Measurements from ENCODE around the gene GLRA3. TPM values are rescaled to one million over a fixed set of nuclear protein-coding genes. Genes with fewer than 3 reads are reported as not detected.
A peak's percentile ranks its signal among the peaks of the same experiment; 100 is the strongest.

Gene GLRA3
- total and polyA plus RNA-seq, 2 experiments from 2014 or later: 0.03 to 0.19 TPM

DNA sequence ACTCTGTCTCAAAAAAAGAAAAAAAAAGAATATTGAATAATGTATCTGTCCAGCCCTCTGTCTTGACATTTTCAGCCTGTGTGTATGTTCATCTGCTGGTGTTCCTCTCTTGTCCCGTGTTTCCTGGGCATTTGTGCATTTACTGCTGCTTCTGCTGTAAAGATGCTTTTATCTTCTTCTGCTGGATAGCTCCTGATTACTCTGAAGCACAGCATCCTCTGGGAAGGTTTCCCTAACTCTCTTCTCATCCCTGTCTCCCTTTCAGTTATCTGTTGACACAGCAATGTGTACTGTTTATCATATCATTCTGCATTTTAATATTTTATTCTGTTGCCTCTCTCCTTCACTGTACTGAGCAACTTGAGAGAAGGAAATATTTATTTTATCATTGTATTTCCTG lies 232.5 kb downstream of the GLRA3 start:
- no peak overlapping the region; the same call in 1 of the 2 replicates for H2AFZ ChIP-seq
- H3K4me1 Mint-ChIP-seq: no peaks in the 10 kb centered on the region; the same call in 2 of the 3 replicates
- H3K36me3 ChIP-seq (ENCODE audit: insufficient read depth): no peaks in the 10 kb centered on the region
- H3K27ac Mint-ChIP-seq: no peak overlapping the region
- no peaks in the 10 kb centered on the region for H3K27me3 ChIP-seq (ENCODE audit: insufficient read depth)
- DNase-seq (ENCODE audit: low spot score): no peak
- no peaks in the 10 kb centered on the region for H3F3A ChIP-seq (replicated peaks; ENCODE audit: low read depth)
- H3K36me3 Mint-ChIP-seq (ENCODE audit: low read depth): no peaks in the 10 kb centered on the region
- H3K27me3 Mint-ChIP-seq (ENCODE audit: insufficient read depth, low read depth, poor library complexity): no peaks in the 10 kb centered on the region
- H3K79me2 ChIP-seq (replicated peaks; ENCODE audit: insufficient read depth): no peaks in the 10 kb centered on the region
- H3K27ac ChIP-seq (ENCODE audit: low read depth): no peak overlapping the region
- no peak overlapping the region for H3K4me3 ChIP-seq
- H3K9me2 ChIP-seq (ENCODE audit: insufficient read depth): 0 out of 2 replicates have a peak, but pooled peaks cover 4% of the 10 kb centered on the region
- no peak overlapping the region for H3K4me2 ChIP-seq
- no peak for ATAC-seq
- no peaks in the 10 kb centered on the region for H4K20me1 ChIP-seq (replicated peaks; ENCODE audit: insufficient read depth)
- H3K4me1 ChIP-seq (ENCODE audit: insufficient read depth): peaks cover 3% of the 10 kb centered on the region; the same call in 1 of the 2 replicates
- no peaks in the 10 kb centered on the region; the same call in 1 of the 3 replicates for H3K9me3 Mint-ChIP-seq
- TF ChIP-seq, protein P1, sequence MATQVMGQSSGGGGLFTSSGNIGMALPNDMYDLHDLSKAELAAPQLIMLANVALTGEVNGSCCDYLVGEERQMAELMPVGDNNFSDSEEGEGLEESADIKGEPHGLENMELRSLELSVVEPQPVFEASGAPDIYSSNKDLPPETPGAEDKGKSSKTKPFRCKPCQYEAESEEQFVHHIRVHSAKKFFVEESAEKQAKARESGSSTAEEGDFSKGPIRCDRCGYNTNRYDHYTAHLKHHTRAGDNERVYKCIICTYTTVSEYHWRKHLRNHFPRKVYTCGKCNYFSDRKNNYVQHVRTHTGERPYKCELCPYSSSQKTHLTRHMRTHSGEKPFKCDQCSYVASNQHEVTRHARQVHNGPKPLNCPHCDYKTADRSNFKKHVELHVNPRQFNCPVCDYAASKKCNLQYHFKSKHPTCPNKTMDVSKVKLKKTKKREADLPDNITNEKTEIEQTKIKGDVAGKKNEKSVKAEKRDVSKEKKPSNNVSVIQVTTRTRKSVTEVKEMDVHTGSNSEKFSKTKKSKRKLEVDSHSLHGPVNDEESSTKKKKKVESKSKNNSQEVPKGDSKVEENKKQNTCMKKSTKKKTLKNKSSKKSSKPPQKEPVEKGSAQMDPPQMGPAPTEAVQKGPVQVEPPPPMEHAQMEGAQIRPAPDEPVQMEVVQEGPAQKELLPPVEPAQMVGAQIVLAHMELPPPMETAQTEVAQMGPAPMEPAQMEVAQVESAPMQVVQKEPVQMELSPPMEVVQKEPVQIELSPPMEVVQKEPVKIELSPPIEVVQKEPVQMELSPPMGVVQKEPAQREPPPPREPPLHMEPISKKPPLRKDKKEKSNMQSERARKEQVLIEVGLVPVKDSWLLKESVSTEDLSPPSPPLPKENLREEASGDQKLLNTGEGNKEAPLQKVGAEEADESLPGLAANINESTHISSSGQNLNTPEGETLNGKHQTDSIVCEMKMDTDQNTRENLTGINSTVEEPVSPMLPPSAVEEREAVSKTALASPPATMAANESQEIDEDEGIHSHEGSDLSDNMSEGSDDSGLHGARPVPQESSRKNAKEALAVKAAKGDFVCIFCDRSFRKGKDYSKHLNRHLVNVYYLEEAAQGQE (IDR thresholded peaks at IDR 0.05; ENCODE audit: unreplicated experiment): peak; percentile 22
- no peak for TF ChIP-seq NANOG (IDR thresholded peaks at IDR 0.05; ENCODE audit: borderline replicate concordance)
- no peak overlapping the region for H3K4me3 Mint-ChIP-seq

DNA sequence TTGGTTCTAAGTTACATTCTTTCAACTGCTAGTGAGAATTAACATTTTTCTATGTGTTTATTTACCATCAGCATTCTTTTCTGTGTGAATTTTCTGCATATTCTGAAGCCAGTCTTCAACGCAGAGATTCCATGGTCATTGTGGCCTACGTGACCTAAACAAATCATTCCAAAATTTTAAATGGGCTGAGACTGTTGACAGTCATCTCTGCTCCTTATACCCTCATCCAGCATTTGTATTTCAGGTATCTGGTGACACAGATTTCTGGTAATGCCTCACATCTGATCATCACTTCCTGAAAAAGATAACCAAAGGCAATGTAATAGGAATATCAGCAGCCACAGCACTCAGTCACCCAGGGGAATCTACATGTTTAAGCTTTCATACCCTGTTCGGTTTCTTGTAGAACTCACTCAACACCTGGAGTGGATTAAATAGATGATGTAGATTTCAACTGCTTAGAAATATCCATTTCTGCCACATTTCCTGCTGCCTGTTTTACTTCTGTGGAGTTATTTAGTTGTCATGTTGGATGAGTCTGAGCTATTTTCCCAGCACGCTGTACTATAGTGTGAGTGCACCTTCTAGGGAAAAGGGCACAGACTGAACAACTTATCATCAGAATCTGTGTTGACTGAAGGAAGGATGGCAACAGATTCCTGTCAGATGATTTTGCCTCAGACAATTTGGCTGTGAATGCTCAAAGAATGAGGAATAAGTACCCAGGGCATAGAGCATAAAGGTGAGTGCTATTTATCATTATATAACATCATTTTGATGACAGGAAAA lies 233.7 kb downstream of the GLRA3 start:
- no peak for DNase-seq (ENCODE audit: low spot score)
- ATAC-seq: no peak
- H3K36me3 ChIP-seq (ENCODE audit: insufficient read depth): no peaks in the 10 kb centered on the region
- Mint-ChIP-seq H3K36me3 (ENCODE audit: low read depth) (no peaks in the 10 kb centered on the region), H3K27me3 (ENCODE audit: insufficient read depth, low read depth, poor library complexity) (no peaks in the 10 kb centered on the region), H3K27ac (no peak overlapping the region), H3K4me1 (peaks cover 7% of the 10 kb centered on the region), H3K9me3 (no peaks in the 10 kb centered on the region; the same call in 1 of the 3 replicates), H3K4me3 (no peak overlapping the region)
- H3K27me3 ChIP-seq (ENCODE audit: insufficient read depth): no peaks in the 10 kb centered on the region
- 0 out of 2 replicates have a peak, but pooled peaks cover 4% of the 10 kb centered on the region for H3K9me2 ChIP-seq (ENCODE audit: insufficient read depth)
- peak overlapping the region; percentile 67 for H2AFZ ChIP-seq
- H3K4me1 ChIP-seq (ENCODE audit: insufficient read depth): peaks cover 6% of the 10 kb centered on the region; the same call in 1 of the 2 replicates
- H3K27ac ChIP-seq (ENCODE audit: low read depth): no peak overlapping the region
- no peak overlapping the region for H3K4me2 ChIP-seq
- no peaks in the 10 kb centered on the region for H3K79me2 ChIP-seq (replicated peaks; ENCODE audit: insufficient read depth)
- TF ChIP-seq, protein P1 (IDR thresholded peaks at IDR 0.05; ENCODE audit: unreplicated experiment): no peak
- no peak for TF ChIP-seq ZNF114 (CRISPR knock-in tag; IDR thresholded peaks at IDR 0.05)
- no peak for TF ChIP-seq EZH2phosphoT487 (IDR thresholded peaks at IDR 0.05; ENCODE audit: unreplicated experiment)
- no peak for TF ChIP-seq CREB1 (CRISPR knock-in tag; IDR thresholded peaks at IDR 0.05; ENCODE audit: low read depth)
- no peaks in the 10 kb centered on the region for H3F3A ChIP-seq (replicated peaks; ENCODE audit: low read depth)
- no peaks in the 10 kb centered on the region for H4K20me1 ChIP-seq (replicated peaks; ENCODE audit: insufficient read depth)
- H3K4me3 ChIP-seq: no peak overlapping the region

All from GM23338 (cell line).